DOHH2 (cell line): ENCODE data around the gene DCDC2C.

Experiments used
- H3F3A ChIP-seq: fragments of 200-600 bp; sonication (generic), shearing (Covaris generic); 2 replicates; pipeline ENCODE4 v1.6.0; 2016; ENCODE audit warnings: antibody characterized with exemption, mild to moderate bottlenecking; ENCODE audit not compliant: control insufficient read depth, insufficient read depth
- H3K27ac ChIP-seq: fragments of 200-600 bp; sonication (generic); 2 replicates; pipeline ENCODE4 v1.5.1; 2014; ENCODE audit warnings: low read depth, mild to moderate bottlenecking, low read length, moderate library complexity
- H3K27me3 ChIP-seq: fragments of 200-600 bp; sonication (generic); 2 replicates; pipeline ENCODE4 v1.6.1; 2014; ENCODE audit warnings: mild to moderate bottlenecking, low read length, mixed read lengths; ENCODE audit not compliant: control insufficient read depth
- H3K36me3 ChIP-seq: fragments of 200-600 bp; sonication (generic); 2 replicates; pipeline ENCODE4 v1.6.1; 2014; ENCODE audit warnings: mild to moderate bottlenecking, low read length, moderate library complexity, mixed read lengths; ENCODE audit not compliant: control insufficient read depth
- H3K4me1 ChIP-seq: fragments of 200-600 bp; sonication (generic); 2 replicates; pipeline ENCODE4 v1.6.1; 2014; ENCODE audit warnings: mild to moderate bottlenecking, low read length, mixed read lengths; ENCODE audit not compliant: control insufficient read depth
- H3K4me2 ChIP-seq: fragments of 200-600 bp; sonication (generic); 2 replicates; pipeline ENCODE4 v1.6.0; 2014; ENCODE audit warnings: mild to moderate bottlenecking, low read length, moderate library complexity
- H3K4me3 ChIP-seq: fragments of 200-600 bp; sonication (generic); 2 replicates; pipeline ENCODE4 v1.5.1; 2014; ENCODE audit warnings: mild to moderate bottlenecking, low read length, mixed read lengths
- H3K79me2 ChIP-seq: fragments of 200-600 bp; sonication (generic); 2 replicates; pipeline ENCODE4 v1.6.1; 2014; ENCODE audit warnings: mild to moderate bottlenecking, low read length, mixed read lengths; ENCODE audit not compliant: control insufficient read depth
- H3K9me2 ChIP-seq: fragments of 200-600 bp; sonication (generic); replicated peaks from 2 replicates; pipeline ENCODE4 v1.6.1; 2014; ENCODE audit warnings: mild to moderate bottlenecking, low read length, mixed read lengths; ENCODE audit not compliant: control insufficient read depth
- H3K9me3 ChIP-seq: fragments of 200-600 bp; sonication (generic); 2 replicates; pipeline ENCODE4 v1.6.1; 2014; ENCODE audit warnings: antibody characterized with exemption, low read length, mixed read lengths; ENCODE audit not compliant: control insufficient read depth, insufficient read depth
- H4K20me1 ChIP-seq: fragments of 200-600 bp; sonication (generic); 2 replicates; pipeline ENCODE4 v1.6.0; 2014; ENCODE audit warnings: low read depth, mild to moderate bottlenecking, antibody characterized with exemption, low read length, moderate library complexity; ENCODE audit not compliant: control insufficient read depth, insufficient read depth
- EZH2phosphoT487 ChIP-seq: fragments of 200-600 bp; sonication (generic); IDR thresholded peaks from 2 replicates; pipeline ENCODE4 v1.6.1; 2017; ENCODE audit warnings: borderline replicate concordance, mild to moderate bottlenecking, antibody characterized with exemption, low read length, moderate library complexity, mixed read lengths
- TF ChIP-seq, protein P1 (sequence below): fragments of 200-600 bp; sonication (generic); IDR thresholded peaks from one replicate; pipeline ENCODE4 v1.5.1; 2014; ENCODE audit warnings: antibody characterized with exemption, mild to moderate bottlenecking, low read depth, low read length; ENCODE audit not compliant: poor library complexity, severe bottlenecking

DCDC2C gene

GRCh38 chr2:3670376-3670775, 33.0 kb upstream of the DCDC2C start:
- no peaks in the 10 kb centered on the region for H4K20me1 ChIP-seq
- H3F3A ChIP-seq, result no peaks in the 10 kb centered on the region
- H3K4me1 ChIP-seq, result peaks cover 19% of the 10 kb centered on the region
- H3K4me3 ChIP-seq, result no peak overlapping the region
- no peaks in the 10 kb centered on the region for H3K79me2 ChIP-seq
- TF ChIP-seq, protein P1, sequence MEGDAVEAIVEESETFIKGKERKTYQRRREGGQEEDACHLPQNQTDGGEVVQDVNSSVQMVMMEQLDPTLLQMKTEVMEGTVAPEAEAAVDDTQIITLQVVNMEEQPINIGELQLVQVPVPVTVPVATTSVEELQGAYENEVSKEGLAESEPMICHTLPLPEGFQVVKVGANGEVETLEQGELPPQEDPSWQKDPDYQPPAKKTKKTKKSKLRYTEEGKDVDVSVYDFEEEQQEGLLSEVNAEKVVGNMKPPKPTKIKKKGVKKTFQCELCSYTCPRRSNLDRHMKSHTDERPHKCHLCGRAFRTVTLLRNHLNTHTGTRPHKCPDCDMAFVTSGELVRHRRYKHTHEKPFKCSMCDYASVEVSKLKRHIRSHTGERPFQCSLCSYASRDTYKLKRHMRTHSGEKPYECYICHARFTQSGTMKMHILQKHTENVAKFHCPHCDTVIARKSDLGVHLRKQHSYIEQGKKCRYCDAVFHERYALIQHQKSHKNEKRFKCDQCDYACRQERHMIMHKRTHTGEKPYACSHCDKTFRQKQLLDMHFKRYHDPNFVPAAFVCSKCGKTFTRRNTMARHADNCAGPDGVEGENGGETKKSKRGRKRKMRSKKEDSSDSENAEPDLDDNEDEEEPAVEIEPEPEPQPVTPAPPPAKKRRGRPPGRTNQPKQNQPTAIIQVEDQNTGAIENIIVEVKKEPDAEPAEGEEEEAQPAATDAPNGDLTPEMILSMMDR, result no peak
- no peak for TF ChIP-seq EZH2phosphoT487
- H3K9me3 ChIP-seq, result no peaks in the 10 kb centered on the region
- no peak overlapping the region for H3K27ac ChIP-seq
- H3K9me2 ChIP-seq, result no peaks in the 10 kb centered on the region
- H3K4me2 ChIP-seq, result no peak overlapping the region
- no peaks in the 10 kb centered on the region for H3K36me3 ChIP-seq
- no peaks in the 10 kb centered on the region for H3K27me3 ChIP-seq

GRCh38 chr2:3670941-3671340, 32.4 kb upstream of the DCDC2C start:
- no peaks in the 10 kb centered on the region for H3F3A ChIP-seq
- no peaks in the 10 kb centered on the region for H3K79me2 ChIP-seq
- no peak overlapping the region for H3K27ac ChIP-seq
- TF ChIP-seq, protein P1, result no peak
- no peak for TF ChIP-seq EZH2phosphoT487
- H3K4me3 ChIP-seq, result no peak overlapping the region
- H3K4me2 ChIP-seq, result no peak overlapping the region
- peaks cover 19% of the 10 kb centered on the region for H3K4me1 ChIP-seq
- no peaks in the 10 kb centered on the region for H3K27me3 ChIP-seq
- H3K9me3 ChIP-seq, result no peaks in the 10 kb centered on the region
- no peaks in the 10 kb centered on the region for H3K9me2 ChIP-seq
- no peaks in the 10 kb centered on the region for H4K20me1 ChIP-seq
- H3K36me3 ChIP-seq, result no peaks in the 10 kb centered on the region

- no peak overlapping the region for H3K27ac ChIP-seq
These were observed 30.3 kb upstream of the DCDC2C start for GRCh38 chr2:3672861-3673678.

More at GRCh38 chr2:3672861-3673678, 30.3 kb upstream of the DCDC2C start:
- no peaks in the 10 kb centered on the region for H3K27me3 ChIP-seq
- no peaks in the 10 kb centered on the region for H3K9me3 ChIP-seq
- TF ChIP-seq, protein P1, result no peak
- TF ChIP-seq EZH2phosphoT487, result no peak
- H3K36me3 ChIP-seq, result no peaks in the 10 kb centered on the region
- no peaks in the 10 kb centered on the region for H3F3A ChIP-seq
- peaks cover under 1% of the 10 kb centered on the region; the same call in 1 of the 2 replicates for H3K4me1 ChIP-seq
- no peaks in the 10 kb centered on the region for H4K20me1 ChIP-seq
- H3K9me2 ChIP-seq, result no peaks in the 10 kb centered on the region
- no peak overlapping the region for H3K4me3 ChIP-seq
- no peak overlapping the region for H3K4me2 ChIP-seq
- H3K79me2 ChIP-seq, result no peaks in the 10 kb centered on the region
